NCI-H2227 treated with DMSO at 0.1 percent for 48 hours (cell line): ENCODE data around the gene NUP98.
"Not testable (repeated sequence)": the region's sequence is repeated elsewhere in the genome, so short reads cannot be mapped to it uniquely, and the experiment has no call there.

ENCODE experiments used
- DNase-seq: peaks from one replicate; lab custom pipeline; 2025; lab: John Stamatoyannopoulos, UW

The NUP98 gene

GRCh38 chr11:3799143-3799542 lies 1.8 kb upstream of the NUP98 start:
- DNase-seq: no peak

GRCh38 chr11:3796801-3797328 lies 489 bp downstream of the NUP98 start:
- DNase-seq: peak; percentile 81

- DNase-seq: no peak
These were observed 1.0 kb downstream of the NUP98 start for GRCh38 chr11:3796346-3796745.

DNA sequence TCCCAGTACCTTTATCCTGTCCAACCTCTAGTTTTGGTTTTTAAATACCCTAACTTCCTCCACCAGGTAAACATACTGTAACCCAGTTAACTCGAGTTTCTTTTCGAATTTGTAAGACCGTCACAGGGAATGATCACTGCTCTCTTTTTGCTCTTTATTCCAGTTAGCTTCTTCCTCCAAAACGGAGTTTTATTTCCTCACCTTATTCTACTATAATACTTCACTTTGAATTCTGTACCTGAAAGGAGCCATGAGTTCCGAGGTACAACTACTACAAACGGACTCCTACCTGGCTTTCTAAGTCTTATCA lies 1.4 kb downstream of the NUP98 start:
- no peak for DNase-seq

- no peak for DNase-seq
These were observed 2.0 kb downstream of the NUP98 start for GRCh38 chr11:3795131-3796001.

- not testable (repeated sequence) for DNase-seq
These were observed 3.0 kb downstream of the NUP98 start for GRCh38 chr11:3794387-3794786.

DNA sequence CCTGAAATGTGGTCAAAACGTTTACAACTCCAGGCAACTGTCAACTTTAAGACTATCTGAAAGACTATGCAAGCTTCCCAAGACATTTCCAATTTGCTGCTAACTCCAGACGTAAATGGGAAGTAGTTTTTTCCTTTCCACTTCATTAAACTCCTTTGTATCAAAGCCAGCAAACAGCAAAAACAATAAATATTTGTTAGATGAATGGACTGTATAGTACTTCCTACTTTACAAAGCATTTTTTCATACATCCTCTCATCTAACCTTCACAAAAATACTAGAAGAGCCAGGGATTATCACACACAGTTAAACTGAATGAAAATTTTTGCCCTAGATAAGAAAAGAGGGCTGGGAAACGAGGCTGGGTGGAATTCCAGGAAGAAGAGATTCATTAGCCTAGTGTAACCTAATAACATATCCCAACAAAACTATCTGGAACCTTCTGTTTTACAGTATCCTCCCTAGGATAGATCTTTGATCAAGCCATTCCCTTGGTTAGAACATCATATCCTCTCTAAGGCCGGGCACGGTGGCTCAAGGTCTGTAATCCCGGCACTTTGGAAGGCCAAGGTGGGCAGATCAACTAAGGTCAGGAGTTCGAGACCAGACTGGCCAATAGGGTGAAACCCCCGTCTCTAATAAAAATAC lies 10.4 kb downstream of the NUP98 start:
- no peak for DNase-seq

- no peak for DNase-seq
These were observed 13.7 kb downstream of the NUP98 start for GRCh38 chr11:3783611-3784010.

DNA sequence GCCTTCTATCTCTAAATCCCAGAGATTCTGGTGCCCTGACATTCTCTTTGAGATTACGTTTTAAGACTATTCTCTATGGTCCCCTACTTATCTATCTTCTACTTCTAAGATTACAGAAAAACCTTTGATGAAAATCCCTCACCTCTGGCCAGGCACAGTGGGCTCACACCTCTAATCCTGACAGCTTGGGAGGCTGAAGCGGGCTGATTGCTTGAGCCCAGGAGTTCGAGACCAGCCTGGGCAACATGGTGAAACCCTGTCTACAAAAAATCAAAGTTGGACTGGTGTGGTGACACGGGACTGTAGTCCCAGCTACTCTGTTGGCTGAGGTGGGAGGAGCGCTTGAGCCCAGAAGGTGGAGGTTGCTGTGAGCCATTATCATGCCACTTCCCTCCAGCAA lies 14.4 kb downstream of the NUP98 start:
- DNase-seq: no peak

DNA sequence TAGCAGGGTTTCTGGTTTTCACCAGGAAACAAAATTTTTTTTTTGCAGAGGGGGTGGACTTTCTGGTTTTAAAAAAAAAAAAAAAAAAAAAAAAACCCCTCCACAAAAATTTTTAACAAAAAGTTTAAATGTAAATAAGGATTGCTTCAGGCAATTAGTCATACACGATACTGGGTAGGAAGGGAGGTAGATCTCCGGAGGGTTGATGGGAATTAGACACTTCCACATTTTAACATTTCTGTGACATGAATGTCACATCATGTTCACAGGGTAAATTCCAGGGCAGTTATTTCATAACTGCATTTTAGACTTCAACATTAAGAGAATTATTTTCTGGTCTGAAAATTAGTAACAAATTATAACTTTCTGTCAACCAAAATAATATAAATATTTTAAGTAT lies 15.9 kb downstream of the NUP98 start:
- DNase-seq: no peak

GRCh38 chr11:3775736-3776406 lies 21.5 kb downstream of the NUP98 start:
- DNase-seq: no peak

DNA sequence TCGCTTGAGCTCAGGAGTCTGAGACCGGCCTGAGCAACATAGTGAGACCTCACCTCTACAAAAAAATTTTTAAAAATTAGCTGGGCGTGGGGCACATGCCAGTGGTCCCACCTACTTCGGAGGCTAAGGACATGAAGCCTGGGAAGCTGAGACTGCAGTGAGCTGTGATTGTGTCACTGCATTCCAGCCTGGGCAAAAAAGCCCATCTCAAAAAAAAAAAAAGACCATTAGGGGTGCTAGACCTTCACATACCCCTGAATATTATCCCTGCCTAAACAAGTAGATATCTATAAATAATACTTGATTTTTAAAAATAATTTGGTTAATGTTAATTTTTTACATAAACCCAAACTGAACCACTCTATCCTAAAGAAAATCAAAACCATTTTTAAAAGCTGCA lies 24.2 kb downstream of the NUP98 start:
- no peak for DNase-seq

DNA sequence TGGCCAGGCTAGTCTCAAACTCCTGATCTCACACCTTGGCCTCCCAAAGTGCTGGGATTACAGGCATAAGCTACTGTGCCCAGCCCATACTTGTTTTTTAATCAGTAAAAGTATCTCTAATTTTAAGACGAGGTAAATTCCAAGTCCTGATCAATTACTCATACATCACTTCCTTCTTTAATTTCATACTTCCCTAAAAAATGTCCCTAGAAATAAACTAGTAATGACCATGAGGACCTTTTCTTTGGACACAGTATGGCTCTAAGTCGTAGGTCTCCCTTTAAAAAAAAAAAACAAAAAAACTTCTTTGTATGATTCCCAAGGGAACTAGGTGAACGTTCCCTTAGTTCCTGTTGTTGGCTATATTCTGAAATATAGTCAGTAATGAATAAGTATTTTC lies 29.8 kb downstream of the NUP98 start:
- no peak for DNase-seq

DNA sequence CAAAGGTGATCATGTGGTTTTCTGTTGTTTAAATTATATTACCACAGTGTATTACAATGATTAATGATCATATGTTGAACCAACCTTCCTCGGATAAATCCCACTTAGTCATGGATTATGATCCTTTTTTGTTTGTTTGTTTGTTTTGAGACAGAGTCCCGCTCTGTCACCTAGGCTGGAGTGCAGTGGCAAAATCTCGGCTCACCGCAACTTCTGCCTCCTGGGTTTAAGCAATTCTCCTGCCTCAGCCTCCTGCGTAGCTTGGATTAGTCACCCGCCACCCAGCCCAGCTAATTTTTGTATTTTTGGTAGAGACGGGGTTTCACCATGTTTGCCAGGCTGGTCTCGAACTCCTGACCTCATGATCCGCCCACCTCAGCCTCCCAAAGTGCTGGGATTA lies 30.5 kb downstream of the NUP98 start:
- not testable (repeated sequence) for DNase-seq

GRCh38 chr11:3764266-3764665 lies 33.1 kb downstream of the NUP98 start:
- DNase-seq: no peak

- DNase-seq: no peak
These were observed 42.2 kb downstream of the NUP98 start for GRCh38 chr11:3755151-3755550.

- no peak for DNase-seq
These were observed 44.2 kb downstream of the NUP98 start for GRCh38 chr11:3753110-3753509.

DNA sequence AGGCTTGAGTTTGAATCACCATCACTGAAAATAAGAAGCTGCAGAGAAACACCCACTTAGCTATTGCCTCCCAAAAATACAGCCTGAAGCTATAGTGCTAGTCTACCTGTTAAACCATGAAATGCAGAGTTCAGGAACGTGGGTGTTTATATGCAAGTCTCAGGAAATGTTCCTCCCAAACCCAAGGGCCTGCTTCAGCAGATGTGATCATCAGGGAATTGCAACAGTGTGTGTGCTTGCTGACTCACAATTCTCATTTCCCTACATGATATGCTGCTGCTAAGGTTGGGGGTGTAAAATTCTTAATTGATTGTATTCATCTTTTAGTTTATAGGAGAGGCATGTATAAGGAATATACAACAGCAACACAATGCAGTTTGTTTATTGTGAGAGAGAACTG lies 49.6 kb downstream of the NUP98 start:
- DNase-seq: no peak

- no peak for DNase-seq
These were observed 52.2 kb downstream of the NUP98 start for GRCh38 chr11:3745161-3745560.

DNA sequence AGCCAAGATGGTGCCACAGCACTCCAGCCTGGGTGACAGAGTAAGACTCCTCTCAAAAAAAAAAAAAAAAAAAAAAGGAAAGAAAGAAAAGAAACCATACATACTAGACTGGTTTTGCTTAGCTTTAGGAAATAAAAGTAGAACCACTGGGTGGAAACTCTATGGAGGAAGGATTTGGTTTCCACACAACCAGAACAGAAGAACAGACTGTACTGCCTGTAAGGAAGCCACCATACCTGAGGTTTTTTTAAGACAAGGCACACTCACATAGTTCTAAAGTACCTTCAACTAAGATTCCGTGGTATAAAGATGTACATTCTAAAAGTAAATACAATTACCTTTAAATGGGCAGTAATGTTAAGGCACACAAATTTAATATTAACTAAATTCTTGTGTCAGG lies 58.6 kb downstream of the NUP98 start:
- DNase-seq: no peak

GRCh38 chr11:3738241-3738640 lies 59.1 kb downstream of the NUP98 start:
- no peak for DNase-seq

- DNase-seq: no peak
These were observed 59.9 kb downstream of the NUP98 start for GRCh38 chr11:3737386-3737933.

DNA sequence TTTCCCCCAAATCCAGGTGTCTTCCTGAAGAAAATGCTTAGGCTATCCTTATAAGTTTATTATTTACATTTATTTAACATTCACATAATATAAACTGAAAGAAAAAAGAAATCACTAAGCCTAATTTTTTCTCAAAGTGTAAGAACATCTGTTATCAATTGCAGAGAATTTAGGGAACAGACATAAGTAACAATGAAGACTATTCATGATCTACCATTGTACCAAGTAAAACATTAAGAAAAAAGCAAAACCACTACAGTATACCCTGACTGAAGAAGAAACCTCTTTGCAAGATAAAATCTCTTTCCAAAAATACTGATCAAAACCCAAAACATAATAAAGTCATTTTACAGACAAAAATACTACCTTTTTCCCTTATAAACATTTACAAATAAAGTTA lies 60.5 kb downstream of the NUP98 start:
- DNase-seq: no peak
